Measurements from ENCODE around the gene MORN1.

The MORN1 gene

DNA sequence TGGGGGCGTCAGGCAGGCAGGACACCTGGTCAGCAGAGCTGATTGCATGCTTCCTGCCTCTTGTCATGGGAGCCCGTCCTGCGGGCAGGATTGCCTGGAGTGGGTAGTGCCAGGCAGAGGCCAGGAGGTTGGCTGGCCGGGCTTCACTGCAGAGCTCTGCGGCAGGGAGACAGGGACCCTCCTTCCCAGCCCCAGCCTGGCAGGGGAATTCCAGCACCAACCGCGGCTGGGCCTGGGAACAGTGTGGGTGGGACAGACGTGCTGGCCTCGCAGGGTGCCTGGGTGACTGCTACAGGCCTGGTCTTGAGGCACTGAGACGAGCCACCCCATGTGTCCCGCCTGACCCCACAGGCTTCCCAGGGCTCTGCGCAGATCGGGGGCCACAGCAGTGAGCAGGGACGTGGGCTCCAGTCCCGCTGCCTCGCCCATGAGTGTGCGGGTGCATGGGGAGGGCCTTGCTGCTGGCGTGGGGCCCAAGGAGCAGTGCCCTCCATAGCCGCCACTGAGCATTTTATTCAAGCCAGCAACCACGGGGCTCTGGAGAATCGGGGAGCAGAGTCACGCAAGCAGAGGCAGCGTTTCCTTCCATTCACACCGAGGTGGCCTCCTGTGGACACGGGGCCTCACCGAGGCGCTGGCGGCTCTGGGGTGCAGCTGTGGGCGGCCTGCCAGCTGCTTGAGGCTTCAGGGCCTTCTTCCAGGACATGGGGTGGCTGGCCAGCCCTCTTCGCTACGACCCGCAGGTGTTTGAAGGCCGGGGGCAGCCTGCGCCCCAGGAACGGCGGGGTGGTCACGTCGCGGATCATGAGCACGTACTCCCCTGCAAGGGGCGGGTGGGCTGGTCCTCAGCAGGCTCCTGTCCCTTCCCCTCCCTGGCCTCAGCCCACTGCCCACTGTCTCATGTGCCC, 70.3 kb downstream of the MORN1 start:
- DNase-seq (ENCODE audit: low read depth in 2 of 2) = no peak

DNA sequence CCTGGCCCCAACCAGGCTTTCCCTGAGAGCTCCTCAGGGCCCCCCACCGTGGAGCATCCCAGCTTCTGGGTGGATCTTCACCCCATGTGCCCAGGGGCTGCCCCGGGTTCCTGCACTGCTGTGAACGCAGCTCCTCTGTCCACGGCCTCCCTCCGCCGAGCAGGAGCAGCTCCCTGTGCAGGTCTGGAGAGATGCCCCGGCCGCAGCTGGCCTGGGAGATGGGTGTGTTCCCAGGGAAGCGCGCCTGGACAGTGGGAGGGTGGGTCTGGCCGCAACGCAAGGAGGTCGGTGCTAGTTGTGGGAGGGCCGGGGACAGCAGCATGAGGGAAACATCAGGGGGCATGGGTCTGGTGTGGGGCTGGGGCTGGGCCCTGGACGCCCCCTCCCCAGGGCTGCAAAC, 71.3 kb downstream of the MORN1 start:
- no peak for DNase-seq (ENCODE audit: low read depth in 2 of 2)

GRCh38 chr1:2319291-2319690, 72.1 kb downstream of the MORN1 start:
- no peak for DNase-seq (ENCODE audit: low read depth in 2 of 2)

DNA sequence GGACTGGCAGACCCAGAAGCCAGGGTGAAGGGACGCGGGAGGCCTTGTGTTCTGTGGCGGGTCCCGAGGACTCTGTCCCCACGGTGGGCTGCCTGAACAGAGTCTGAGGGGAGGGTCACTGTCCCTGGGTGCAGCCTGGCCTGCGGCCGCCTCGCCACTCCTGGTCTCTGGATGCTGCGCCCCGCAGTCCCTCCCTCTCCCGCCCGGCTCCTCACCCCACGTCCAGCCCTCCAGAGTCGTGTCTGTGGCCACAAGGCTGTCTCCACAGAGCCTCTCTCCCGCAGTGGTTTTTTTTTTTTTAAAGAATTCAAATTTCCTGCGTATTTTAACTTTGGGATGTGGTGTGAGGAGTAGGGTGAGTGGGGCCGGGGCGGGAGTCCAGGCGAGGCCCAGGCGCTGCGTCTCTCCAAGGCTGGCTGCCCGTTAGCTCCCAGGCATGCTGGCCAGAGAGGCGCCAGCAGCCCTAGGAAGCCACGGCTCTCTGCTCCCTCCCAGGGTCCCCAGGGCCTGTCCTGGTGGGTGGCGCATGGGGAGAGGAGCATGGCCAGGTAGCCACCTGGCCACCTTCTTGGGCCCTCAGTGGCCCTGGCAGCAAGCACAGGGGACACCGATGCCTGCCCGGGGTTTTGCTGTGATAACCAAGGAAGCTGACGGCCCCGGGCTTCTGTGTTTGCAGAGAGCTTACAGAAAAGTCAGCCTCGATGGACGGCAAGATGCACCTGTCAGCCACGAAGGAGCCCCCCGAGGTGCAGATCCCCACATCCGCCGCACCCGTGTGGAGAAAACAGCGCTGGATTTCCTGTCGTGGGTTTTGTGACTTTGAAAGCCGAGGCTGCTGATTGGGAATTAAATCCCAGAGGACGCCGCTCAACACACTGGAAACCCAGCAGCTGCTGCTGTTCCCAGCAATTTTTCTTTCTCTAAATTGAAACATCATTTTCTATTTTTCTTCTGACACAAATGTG, 72.8 kb downstream of the MORN1 start:
- DNase-seq (ENCODE audit: low read depth in 2 of 2) = no peak

GRCh38 chr1:2317230-2318065, 73.9 kb downstream of the MORN1 start:
- no peak for DNase-seq (ENCODE audit: low read depth in 2 of 2)

GRCh38 chr1:2316451-2316961, 74.8 kb downstream of the MORN1 start:
- no peak for DNase-seq (ENCODE audit: low read depth in 2 of 2)

DNA sequence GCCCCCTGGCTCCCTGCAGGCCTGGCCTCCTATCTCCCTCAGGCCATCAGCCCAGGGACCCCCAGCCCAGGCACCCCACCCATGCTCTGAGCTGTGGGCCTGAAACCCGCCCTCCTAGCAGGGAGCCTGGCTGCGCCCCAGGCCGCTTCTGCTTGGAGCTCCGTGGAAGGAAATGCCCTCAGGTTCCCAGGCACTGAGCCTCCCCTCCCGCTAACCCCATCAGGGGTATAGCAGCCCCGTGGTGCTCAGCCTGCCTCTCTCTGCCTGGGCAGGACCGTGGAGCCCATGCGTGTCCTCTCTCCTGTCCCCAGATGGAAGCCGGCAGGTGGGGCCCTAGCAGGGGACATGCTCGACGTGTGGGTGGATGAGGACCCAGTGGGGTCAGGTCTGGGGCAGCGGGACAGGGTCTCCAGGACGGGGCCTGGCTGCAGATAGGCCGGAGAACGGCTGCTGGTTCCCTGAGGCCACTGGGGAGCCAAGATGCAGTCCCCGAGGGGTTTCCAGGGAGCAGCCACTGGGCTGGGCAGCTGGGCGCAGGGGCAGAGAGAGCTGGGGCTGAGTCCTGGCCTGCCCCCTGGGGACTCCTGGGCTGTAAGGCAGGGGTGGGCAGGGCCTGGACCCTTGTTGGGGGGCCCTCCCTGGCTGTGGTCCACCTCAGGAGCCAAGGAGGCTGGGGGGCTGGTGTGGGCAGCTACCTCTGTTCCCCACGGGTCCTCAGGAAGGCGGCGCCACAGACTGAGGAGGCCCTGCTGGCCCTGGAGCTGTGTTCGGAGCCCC, 75.5 kb downstream of the MORN1 start:
- no peak for DNase-seq (ENCODE audit: low read depth in 2 of 2)

- peak in 1 of 2 donors; percentile 39 for DNase-seq (ENCODE audit: low read depth in 2 of 2)
Measured at GRCh38 chr1:2314803-2315673, 76.3 kb downstream of the MORN1 start.

DNA sequence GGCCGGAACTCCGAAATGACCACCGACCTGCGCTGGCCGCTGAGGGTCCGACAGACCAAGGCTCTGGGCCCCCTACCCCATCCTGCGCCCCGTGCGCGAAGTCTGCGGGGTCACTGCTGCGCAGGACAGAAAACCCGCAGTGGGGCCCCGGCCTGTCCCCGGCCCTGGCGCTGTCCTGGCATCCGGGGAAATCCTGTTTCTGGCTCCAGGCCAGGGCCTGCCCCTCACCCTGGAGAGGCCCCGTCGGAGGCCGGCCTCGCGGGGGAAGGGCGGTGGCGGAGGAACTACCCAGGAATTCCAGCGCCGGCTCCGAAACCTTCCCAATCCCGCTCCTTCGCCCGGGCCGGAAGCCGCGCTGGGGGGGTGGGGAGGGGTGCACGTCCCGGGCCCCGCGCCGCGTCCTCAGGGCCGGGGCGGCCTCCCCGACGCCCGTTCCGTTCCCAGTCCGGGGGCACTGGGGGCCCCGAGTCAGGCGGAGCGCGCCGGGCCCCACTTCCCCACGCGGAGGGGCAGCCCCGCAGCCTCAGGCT, 77.0 kb downstream of the MORN1 start:
- DNase-seq (ENCODE audit: low read depth in 2 of 2) = no peak

- DNase-seq (ENCODE audit: low read depth in 2 of 2) = no peak
Measured at GRCh38 chr1:2313651-2314261, 77.6 kb downstream of the MORN1 start.

- no peak for DNase-seq (ENCODE audit: low read depth in 2 of 2)
Measured at GRCh38 chr1:2312515-2313301, 78.6 kb downstream of the MORN1 start.

DNA sequence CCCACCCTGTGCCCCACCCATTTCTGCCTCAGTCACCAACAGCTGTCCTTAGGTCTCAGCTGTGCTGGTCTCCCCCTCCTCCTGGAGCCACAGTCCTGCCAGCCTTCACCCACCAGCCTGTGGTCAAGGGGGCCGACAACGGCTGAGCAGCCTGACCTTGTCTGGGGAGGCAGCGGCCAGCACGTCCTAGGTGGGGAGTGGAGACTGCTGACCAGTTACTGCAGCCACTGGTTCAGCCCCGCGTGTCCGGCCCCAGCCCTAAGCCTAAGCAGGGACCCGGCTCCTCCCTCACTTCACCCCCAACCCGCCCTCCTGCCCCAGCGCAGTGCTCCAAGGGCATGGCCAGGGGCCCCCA, 79.2 kb downstream of the MORN1 start:
- DNase-seq (ENCODE audit: low read depth in 2 of 2) = no peak

- DNase-seq (ENCODE audit: low read depth in 2 of 2) = no peak
Measured at GRCh38 chr1:2311184-2312032, 79.9 kb downstream of the MORN1 start.

DNA sequence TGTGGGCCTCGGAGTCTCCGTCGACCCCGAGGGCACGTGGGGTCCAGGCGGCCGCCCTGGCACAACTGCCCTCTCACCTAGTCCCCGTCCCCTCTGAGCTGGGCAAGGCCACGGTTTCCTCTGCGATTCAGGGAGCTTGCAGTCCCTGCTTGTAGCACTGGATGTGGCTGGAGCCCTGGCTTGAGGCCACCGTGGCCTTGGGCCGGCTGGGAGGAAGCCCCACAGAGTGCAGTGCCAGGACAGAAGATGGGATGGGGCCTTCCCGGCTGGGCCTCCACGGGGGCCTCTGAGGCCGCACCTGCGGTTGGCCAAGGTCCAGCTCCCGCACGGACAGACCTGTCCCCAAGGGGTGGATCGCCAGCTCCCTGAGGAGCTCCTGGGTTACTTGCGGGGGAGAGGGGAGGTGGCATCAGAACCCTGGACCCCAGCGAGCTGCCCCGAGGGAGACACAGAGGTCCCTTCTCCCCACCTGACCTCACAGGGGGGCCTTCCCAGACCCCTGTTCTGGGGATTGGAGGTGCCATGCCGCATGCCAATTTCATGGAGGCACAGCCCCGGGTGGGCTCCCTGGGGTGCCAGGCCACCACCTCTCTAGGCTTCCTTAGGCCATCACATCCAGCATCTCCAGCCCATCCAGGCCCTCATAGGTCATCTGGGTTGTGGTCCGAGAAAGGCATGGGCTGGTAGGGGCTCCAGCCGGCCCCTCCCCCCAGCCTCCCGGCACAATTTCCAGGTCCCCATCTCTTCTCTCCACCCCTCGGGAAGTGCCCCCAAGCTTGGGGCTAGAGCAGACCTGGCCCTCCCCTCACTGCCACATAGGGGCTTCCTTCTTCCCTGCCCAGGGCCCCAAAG, 80.8 kb downstream of the MORN1 start:
- DNase-seq (ENCODE audit: low read depth in 2 of 2) = no peak

DNA sequence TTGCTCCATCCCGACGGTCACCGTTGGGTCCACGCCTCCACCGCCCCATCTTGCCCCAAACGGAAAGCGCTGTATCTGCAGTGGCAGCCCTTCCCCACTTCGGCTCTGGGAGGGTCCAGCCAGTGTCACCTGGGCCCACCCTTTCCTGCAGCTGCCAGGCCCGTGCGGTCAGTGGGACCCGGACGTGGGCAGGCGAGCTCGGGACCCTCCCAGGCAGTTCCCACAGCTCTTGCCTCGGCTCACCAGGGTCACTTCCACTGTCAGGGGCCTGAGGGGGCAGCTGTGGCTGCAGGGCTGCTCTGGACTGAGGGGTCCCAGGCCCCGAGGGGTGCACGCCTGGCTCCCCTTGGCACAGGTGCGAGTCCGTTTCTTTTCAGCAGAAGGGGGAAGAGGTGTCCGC, 82.5 kb downstream of the MORN1 start:
- DNase-seq (ENCODE audit: low read depth in 2 of 2) = no peak

DNA sequence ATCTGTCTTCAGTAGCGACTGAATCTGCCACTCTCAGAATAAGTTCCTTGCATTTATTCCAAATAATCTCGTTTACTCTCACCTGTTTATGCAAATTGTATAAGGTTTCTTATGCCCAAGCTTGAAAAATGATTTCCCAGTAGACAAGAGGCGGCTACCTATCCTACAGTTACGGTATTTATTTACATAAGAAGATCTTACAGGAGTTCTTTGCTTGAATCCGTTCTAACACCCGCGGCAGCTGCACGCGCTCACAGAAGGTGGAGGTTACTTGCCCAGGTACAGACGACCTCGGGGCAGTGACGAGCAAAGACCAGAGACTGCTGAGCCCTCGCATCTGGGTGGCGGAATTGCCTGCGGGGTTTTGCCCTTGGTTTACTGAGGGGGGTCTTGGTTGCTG, 83.4 kb downstream of the MORN1 start:
- DNase-seq (ENCODE audit: low read depth in 2 of 2) = no peak
